Inflammatory macrophage (primary cell): ENCODE data around the gene CCM2.
A peak's percentile ranks its signal among the peaks of the same experiment; 100 is the strongest.

Source experiments
- DNase-seq, 2 donors: peaks; one replicate each; pipeline ENCODE4 v3.0.0-alpha.2; 2020 to 2022

The CCM2 gene

DNA sequence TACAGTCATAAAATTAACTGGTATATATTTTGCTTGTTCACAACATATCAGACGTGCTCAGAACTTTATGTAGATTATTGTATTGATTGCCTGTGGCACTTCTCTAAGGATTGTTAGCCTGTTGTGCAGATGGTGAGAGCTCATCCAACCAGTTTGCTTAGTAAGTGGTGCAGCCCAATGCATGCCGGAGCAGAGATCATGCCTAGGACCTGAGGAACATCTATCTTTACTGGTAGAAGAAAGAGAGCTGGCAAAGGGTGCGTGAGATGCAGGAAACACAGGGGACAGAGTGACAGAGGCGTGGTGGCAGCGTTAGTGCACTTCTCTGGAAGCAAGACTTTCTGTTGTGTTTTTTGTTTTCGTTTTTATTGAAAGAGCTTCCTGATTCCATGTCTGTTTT lies 35.9 kb downstream of the CCM2 start:
- DNase-seq = no peak

DNA sequence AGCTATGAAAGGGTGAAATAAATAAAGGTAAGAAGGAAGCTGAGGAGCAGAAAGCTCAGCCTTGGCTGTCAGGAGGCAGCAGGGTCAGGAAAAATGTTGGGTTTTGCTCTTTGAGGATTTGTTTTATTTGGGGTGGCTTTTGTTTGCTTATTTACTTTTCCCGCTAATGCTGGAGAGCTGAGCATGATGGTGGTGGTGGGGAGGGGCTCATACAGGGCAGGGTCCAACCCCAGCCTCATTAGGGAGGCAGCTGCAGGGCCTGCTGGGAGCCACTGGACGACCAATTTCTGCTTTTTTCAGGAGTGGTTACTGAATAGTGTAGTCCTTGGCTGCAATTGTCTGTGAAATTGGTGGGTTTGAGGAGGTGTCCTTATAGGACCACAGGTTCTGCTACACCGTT lies 36.3 kb downstream of the CCM2 start:
- DNase-seq = no peak

DNA sequence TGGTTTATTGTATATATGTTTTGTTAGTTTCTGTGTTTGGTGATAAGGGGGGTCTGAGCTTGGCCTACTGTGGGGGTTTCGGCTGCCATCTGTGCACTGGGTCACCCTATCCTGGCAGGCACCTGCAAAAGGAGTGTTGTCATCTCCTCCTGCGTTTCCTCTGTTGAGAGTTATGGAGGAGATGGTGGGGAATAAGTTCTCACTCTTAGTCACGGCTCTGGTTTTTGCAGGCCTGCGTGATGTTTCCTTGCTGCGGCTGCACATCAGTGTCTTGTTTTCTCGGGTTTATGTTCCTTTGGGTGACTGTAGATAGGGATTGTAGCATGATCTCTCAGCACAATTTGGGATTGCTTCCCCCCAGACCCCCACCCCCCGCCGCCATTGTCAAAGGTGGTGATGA lies 36.8 kb downstream of the CCM2 start:
- no peak for DNase-seq

DNA sequence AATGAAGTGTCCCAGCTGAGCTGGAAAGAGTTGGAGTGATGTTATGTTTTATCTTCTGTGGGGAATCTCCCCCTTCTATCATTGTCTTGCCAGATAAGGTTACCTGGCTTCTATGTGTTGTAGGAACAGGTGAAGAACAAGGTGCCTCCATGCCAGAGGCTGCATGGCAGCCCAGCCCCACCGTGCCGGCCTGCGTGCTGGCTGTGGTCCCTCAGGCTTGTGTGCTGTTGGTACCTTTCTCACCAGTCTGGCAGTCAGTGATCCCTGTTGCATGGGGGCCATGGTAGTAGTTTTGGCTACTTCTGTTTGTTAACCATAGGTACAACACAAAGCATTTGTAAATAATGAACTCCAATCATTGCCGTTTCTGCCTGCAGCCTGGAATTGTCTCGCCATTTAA lies 37.9 kb downstream of the CCM2 start:
- DNase-seq = no peak

DNA sequence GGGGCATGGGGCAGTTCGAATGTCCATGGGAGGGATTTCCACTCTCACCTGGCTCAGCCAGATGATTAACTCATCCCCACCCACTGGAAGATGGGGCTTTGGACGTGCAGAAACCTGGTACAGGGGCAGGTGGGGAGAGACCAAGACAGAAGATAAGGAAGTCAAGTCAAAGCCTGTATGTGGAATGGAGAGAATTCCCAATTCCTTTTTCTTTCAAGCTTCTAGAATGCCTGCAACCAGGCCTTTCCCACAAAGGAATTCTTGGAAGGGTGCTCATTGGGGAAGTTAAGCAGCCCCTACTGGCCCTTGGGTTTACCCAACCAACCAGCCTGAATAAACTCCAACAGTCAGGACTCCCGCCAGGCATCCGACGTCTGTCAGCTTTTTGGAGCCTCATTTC lies 39.1 kb downstream of the CCM2 start:
- no peak for DNase-seq

DNA sequence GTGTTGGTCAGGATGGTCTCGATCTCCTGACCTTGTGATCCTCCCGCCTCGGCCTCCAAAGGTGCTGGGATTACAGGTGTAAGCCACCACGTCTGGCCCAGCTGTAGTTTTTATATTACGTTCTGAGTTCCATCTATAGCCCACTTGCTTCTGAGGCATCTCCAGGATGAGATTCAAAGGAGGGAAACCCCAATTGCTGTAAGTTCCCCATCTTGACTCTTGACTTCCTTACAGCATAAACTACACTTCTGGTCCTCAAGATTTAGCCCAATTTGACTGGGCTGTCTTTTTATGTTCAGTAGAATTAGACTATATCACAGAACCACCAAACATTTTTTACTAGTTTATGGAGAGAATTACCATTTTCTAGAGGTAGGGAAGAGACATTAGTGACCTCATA lies 44.3 kb downstream of the CCM2 start:
- peak in 1 of 2 donors; percentile 20 for DNase-seq

DNA sequence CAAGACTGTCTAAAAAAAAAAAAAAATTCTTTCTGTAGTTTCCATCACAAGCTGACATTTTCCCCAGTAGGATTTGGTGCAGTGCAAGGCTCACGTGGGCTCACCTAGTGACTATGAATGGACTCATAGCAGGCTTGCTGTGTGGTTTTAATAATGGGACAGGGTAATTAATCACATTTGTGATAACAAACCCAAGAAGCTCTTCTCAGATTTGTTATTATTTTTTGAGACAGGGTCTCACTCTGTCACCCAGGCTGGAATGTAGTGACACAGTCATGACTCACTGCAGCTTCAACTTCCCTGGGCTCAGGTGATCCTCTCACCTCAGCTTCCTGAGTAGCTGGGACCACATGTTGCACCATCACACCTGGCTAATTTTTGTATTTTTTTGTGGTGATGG lies 48.7 kb downstream of the CCM2 start:
- no peak for DNase-seq

DNA sequence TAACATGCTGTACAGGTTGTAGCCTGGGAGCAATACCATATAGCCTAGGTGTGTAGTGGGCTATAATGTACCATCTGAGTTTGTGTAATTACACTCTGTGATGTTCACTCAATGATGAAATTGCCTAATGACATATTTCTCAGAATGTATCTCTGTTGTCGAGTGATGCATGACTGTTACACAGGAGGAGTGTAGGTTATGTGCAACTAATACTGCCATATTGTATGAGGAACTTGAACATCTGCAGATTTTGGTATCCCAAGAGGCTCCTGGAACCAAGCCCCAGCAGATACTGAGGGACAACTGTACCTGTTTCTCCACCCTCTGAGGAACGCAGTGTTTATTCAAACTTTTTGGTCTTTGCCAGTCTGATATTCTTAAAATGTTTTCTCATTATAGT lies 50.2 kb downstream of the CCM2 start:
- no peak for DNase-seq

DNA sequence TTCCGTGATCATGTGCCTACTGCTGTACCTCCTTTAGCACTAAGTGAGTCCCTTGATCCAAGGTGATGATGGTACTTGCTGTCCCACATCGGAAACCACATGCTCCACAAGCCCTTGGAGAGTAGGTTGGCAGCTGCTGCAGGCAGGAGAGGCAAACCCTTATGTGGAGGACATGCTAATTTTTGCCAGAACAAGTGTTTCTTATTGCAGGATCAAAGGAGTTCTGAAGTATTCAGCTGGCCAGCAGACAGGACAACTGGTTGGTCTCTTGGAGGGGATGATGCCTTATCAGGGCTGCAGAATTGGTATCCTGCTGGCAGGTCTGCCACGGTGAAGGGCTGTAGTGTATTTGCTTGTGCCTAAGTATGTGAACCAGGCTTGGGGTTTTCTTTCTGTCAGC lies 52.0 kb downstream of the CCM2 start:
- DNase-seq = no peak

DNA sequence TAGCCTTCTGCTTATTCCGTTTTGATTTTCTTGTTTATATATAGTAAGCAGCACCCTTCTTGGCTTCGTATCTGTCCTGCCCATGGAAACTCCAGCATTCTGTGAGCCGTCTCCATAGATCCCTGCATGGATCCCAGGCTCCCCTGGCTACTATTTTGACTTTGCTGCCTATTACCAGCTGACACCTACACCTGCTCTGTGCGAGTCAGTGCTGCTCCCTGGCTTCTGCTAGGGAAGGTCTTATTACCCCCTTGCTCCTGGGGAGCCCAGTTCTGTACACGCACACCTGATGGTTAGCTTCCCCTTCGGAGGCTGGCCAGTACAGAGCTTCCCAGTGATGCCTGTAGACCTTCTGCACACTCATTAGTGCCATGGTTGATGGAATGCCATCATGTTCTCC lies 53.4 kb downstream of the CCM2 start:
- DNase-seq = no peak

DNA sequence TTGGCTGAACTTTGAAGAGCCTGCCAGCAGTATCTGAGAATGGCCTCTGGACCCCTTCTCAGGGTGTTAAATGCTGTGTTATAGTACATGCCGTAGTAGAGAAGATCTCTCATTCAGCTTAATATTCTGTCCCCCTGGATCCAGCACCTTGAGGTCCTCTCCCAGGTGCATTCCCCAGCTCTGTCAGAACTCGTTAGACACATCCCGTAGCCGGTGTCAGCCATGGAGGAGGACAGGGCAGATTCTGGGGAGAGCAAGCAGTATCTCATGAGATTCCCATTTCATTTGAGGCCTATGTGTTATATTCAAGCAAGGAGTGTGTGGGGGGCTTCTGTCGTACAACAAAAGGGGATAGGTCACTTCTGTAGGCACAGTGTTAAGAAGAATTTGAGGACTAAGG lies 53.9 kb downstream of the CCM2 start:
- no peak for DNase-seq

DNA sequence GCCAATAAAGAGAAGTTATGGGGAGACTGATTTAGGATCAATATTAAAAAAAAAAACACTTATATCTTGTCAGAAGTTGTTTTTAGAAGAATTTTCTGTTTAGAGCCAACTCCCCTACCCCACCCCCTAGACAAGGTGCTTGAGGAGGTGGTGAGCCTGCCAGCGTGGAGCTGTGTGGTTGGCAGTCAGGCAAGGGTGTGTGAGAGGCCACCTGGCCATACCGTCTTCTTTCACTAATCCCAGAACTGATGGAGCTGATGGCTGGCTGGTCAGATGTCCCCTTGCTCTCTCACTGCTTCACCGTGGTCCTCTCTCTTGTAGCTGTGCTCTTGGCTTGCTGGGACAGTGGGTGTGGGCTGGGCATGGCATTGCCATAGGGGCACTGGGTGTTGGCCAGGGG lies 54.4 kb downstream of the CCM2 start:
- no peak for DNase-seq

DNA sequence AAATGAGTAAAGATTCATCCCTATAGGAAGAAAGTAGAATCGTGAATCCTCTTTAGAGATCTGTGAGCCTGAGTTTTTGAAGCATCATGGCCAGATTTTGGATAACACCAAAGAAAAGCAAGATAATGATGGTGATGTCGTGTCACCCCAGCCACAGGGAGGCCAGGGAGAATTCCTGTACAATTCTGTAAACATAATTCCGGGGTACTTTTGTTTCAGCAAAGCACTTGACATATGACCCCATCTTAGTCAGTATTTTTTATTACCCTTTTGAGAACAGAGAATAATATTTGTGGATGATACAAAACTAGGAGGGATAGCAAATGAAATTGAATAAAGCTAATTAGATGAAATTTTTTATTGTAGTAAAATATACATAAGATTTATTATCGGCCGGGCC lies 55.0 kb downstream of the CCM2 start:
- DNase-seq = no peak

DNA sequence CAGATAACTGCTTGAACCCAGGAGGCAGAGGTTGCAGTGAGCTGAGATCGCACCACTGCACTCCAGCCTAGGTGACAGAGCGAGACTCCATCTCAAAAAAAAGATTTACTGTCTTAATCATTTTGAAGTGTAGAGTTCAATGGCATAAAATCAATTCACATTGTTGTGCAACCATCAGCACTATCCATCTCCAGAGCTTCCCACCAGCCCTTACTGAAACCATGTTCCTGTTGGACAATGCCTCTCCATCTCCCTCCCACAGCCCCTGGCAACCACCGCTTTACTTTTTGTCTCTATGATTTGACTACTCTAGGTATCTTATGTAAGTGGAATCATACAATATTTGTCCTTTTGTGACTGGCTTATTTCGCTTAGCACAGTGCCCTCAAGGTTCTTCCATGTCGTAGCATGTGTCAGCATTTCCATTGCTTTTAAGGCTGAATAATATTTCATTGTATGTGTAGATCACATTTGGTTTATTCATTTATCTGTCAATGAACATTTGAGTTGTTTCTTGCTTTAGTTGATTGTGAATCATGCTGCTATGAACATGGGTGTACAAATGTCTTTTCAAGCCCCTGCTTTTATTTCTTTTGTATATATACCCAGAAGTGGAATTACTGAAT lies 55.7 kb downstream of the CCM2 start:
- no peak for DNase-seq

DNA sequence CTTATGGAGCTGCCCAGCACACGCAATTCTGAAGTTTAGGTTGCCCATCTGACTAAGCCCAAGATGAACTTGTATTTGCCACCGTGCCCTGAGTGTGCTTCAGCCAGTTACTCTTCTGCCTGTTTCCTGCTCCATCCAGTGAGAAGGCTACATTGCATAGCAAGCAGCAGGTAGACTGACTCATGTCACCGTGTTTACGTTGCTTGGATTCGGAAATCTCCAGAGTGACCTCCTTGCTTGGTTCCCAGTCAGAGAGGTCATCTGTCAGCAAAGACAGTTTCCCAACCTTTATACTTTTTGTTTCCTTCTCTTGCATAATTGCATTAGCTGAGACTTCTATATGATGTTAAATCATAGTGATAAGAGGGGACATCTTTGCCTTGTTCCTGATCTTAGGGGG lies 57.9 kb downstream of the CCM2 start:
- DNase-seq = peak in 1 of 2 donors; percentile 9

DNA sequence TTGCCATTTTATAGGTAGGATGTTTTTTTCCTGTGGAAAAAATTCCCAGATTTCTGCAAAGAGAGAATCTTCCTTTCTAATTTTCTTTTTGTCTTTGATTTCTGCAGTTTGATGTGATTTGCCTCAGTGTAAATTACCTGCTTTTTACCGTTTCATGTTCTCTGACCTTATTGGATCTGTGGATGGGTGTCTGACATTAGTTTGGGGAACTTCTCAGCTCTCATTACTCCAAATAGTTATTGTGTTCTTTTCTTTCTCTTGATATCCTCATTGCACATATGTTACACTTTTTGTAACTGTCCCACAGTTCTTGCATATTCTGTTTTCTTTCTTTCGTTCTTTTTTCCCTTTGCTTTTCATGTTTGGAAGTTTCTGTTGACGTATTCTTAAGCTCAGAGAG lies 60.3 kb downstream of the CCM2 start:
- no peak for DNase-seq

DNA sequence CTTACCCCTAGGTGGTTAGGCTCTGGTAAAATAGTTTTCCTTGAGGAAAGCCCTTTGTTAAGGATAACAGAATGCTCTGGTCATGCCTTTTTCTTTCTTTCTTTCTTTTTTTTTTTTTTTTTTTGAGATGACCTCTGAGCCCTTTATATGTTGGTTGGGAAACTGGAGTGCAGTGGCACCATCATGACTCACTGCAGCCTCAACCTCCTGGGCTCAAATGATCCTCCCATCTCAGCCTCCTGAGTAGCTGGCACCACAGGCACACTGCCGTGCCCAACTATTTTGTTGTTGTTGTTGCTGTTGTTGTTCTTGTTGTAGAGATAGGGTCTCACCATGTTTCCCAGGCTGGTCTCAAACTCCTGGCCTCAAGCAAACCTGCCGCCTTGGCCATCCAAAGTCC lies 61.4 kb downstream of the CCM2 start:
- DNase-seq = no peak

DNA sequence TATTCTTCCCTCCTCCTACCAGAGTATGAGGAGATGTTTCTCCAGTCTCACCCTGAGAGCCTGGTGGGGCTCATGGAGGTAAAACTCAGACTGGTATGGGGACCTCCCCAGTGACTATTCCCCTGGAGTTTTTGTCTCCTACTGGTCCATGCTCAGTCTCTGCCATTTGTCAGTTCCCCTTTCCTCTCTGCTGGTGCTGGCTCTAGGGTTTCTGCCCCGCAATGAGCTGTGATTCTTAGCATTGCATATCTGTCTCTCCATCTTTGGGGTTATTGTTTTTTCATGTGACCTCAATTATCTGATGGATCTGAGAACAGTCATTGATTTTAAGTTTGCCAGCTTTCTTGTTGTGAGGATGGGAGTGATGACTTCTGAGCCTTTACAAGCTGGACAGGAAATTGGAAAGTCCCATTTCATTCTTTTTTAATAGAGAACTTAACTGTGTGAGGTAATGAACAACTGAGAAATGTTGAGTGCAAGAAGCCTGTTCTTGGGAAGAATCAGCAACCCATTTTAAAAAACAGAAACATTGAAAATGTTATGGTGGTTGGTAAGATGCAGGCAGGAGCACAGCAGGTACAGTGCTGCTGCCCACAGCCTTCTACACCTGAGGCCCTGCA lies 61.9 kb downstream of the CCM2 start:
- peak in 1 of 2 donors; percentile 15 for DNase-seq

DNA sequence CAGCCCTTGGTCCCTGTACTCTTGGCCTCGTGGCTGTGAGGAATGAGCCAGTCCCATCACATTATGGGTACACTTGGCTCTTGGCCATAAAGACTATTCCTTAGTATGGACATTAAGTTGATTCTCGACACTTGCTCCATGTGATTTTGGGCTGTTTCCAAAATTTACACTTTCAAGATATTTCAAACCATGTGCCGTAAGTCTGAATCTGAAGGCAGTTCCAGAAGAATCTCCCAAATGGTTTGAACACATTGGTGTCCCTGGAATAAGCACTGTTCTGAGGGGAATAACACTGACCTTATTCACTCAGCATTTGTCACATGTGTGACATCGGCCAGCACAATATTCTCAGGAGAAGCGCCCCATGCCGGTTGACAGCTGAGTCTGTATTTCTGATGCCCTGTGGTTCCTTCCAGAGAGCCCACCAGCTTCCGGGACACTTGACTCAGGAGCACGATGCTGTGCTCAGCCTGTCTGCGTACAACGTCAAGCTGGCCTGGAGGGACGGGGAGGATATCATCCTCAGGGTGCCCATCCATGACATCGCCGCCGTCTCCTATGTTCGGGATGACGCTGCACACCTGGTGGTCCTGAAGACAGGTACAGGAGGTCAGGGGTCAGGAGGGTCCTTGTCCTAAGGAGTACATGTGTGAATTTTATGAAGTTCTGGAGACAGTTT lies 64.2 kb downstream of the CCM2 start:
- no peak for DNase-seq

DNA sequence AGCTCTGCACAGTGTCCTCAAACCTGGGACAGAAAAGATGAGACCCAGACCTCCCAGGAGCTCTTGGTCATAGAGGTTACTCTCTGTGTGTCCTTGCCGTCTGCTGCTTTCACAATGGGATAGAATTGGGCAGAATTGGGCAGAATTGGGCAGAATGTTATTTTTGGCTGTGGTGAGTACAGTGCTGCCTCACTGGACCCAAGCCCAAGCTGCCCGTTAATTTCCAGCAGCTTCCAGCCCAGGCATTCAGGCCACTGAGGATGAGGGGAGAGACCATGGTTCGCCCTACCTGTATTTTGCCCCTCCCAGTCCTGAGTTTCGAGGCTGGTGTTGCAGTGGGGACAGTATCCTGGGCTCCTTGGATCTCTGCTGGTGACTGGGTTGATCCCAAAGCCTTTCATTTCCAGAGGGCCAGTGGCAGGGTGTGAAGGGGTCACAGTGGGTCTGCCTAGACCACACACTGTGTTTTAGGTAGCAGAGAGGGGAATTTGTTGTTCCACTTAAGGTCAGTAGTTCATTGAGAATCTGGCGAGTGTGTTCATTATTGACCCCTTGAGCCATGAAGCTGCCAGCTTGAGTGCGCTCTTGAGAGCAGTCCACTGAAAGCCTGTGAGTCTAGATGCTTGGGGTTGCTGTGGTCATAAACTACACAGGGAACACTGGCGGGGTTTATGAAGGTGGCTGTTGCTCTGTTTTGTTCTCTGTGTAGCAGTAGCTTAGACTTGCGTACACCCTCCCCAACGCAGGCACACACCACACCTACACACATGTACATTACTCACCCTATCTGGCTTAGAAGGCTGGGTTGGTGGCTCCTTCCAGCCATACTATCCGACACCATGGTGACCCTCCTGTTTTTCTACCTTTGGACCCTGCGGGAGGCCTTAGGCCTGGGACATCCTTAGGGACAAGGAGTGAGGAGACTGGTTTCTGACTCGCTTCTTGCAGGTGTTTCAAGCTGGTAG lies 65.3 kb downstream of the CCM2 start:
- DNase-seq = no peak

DNA sequence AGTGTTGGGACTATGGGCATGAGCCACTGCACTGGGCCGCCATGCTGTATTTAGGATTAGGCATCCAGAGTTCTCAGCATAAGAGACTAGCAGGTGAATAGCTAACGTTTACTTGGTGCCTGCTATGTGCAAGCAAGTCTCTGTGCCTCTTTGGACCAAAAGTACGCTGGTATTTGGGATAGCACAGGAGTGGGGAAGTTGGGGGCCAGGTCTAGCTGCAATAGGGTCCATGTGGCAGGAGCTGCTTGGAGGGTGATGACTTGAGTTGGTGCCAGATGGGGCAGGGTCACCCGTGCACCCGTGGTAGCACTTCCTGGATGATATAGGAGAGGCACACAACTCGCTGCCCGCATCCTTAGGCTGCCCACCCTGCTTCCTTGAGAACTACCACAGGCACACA lies 66.4 kb downstream of the CCM2 start:
- no peak for DNase-seq

DNA sequence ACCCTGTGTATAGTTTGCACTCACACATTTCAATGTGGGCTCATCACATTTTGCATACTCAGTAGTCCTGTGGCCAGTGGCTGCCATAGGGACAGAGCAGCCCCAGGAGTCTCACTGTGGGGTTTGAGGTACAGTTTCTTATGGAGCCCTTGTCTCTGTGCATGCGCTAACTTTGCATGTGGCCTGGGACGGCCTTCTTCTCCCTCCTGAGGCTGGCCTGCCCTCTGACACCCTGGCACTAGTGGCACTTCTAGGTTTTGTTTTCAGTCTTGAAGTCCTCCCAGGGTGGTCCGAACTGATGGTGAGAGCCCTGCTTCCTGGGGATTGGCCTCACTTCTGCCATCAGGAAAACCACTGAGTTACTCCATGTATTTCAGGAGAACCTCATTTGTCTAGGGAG lies 67.6 kb downstream of the CCM2 start:
- no peak for DNase-seq
